ENCODE measurements around the gene TES.

- TF ChIP-seq E2F6 (IDR thresholded peaks at IDR 0.05; ENCODE audit: borderline replicate concordance in 1 of 2, extremely low read depth in 1 of 2, insufficient read depth in 1 of 2, insufficient read length in 1 of 2, low read depth in 1 of 2, low read length in 1 of 2, poor library complexity in 1 of 2, severe bottlenecking in 1 of 2): no peak
- TF ChIP-seq ZNF354B (CRISPR knock-in tag; IDR thresholded peaks at IDR 0.05): no peak
- TF ChIP-seq, protein P1, sequence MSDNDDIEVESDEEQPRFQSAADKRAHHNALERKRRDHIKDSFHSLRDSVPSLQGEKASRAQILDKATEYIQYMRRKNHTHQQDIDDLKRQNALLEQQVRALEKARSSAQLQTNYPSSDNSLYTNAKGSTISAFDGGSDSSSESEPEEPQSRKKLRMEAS (CRISPR knock-in tag; IDR thresholded peaks at IDR 0.05): no peak
- no peak for TF ChIP-seq TGIF2 (CRISPR knock-in tag; IDR thresholded peaks at IDR 0.05)
- no peak for TF ChIP-seq TAF1 (IDR thresholded peaks at IDR 0.05; ENCODE audit: control insufficient read depth, extremely low read depth, insufficient read depth, low read length, severe bottlenecking)
- TF ChIP-seq, protein P2, sequence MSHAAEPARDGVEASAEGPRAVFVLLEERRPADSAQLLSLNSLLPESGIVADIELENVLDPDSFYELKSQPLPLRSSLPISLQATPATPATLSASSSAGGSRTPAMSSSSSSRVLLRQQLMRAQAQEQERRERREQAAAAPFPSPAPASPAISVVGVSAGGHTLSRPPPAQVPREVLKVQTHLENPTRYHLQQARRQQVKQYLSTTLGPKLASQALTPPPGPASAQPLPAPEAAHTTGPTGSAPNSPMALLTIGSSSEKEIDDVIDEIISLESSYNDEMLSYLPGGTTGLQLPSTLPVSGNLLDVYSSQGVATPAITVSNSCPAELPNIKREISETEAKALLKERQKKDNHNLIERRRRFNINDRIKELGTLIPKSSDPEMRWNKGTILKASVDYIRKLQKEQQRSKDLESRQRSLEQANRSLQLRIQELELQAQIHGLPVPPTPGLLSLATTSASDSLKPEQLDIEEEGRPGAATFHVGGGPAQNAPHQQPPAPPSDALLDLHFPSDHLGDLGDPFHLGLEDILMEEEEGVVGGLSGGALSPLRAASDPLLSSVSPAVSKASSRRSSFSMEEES (CRISPR knock-in tag; IDR thresholded peaks at IDR 0.05): no peak
- TF ChIP-seq ZNF512 (tag; IDR thresholded peaks at IDR 0.05): no peak
- no peak for TF ChIP-seq MBD2 (IDR thresholded peaks at IDR 0.05; ENCODE audit: borderline replicate concordance, low read depth)
- TF ChIP-seq NBN (IDR thresholded peaks at IDR 0.05; ENCODE audit: low read depth): no peak
- TF ChIP-seq PBX2 (CRISPR knock-in tag; IDR thresholded peaks at IDR 0.05; ENCODE audit: low read depth): no peak
- TF ChIP-seq PBX2 (tag; conservative IDR thresholded peaks at IDR 0.05; ENCODE audit: low read depth): no peak
- no peak for TF ChIP-seq KLF10 (CRISPR knock-in tag; IDR thresholded peaks at IDR 0.05)
- TF ChIP-seq ZKSCAN1 (IDR thresholded peaks at IDR 0.05; ENCODE audit: low read depth, low read length): no peak
- TF ChIP-seq POLR2A (conservative IDR thresholded peaks at IDR 0.05): no peak
Observed at GRCh38 chr7:116166156-116166555, 44.2 kb upstream of the TES start.

Data from K562 (cell line).